SK-N-SH (cell line): ENCODE measurements around the gene SYNPO2.

Experiments
- CTCF ChIP-seq: fragments of 200-600 bp; sonication (generic); IDR thresholded peaks from 2 replicates; pipeline ENCODE4 v1.6.1; 2017; ENCODE audit warnings: antibody characterized with exemption, mild to moderate bottlenecking, moderate library complexity
- GATA2 ChIP-seq: sonication (generic); formaldehyde crosslinking; IDR thresholded peaks from 2 replicates; pipeline ENCODE4 v1.5.0; 2020; ENCODE audit warnings: mild to moderate bottlenecking, missing genetic modification reagents
- POLR2AphosphoS5 ChIP-seq: IDR thresholded peaks from 2 replicates; pipeline ENCODE4 v1.6.1; 2012; ENCODE audit warnings: low read depth, low read length
- RAD21 ChIP-seq: IDR thresholded peaks from 2 replicates; pipeline ENCODE4 v1.6.1; 2012; ENCODE audit warnings: mild to moderate bottlenecking, low read length
- USF1 ChIP-seq: IDR thresholded peaks from 2 replicates; pipeline ENCODE4 v1.4.0; 2012; ENCODE audit warnings: low read depth, borderline replicate concordance

GRCh38 chr4:118983831-118984230 lies 95.2 kb downstream of the SYNPO2 start:
- no peak for TF ChIP-seq USF1
- no peak for TF ChIP-seq RAD21
- no peak for TF ChIP-seq POLR2AphosphoS5
- no peak for TF ChIP-seq CTCF
- TF ChIP-seq GATA2 (CRISPR knock-in tag): no peak
